Measurements from ENCODE around the gene PDE6A. TPM values are rescaled to one million over a fixed set of nuclear protein-coding genes. Genes with fewer than 3 reads are reported as not detected.

PDE6A gene
- total RNA-seq, 4 donors from 2014 or later: 0.22 TPM; not detected in 3

DNA sequence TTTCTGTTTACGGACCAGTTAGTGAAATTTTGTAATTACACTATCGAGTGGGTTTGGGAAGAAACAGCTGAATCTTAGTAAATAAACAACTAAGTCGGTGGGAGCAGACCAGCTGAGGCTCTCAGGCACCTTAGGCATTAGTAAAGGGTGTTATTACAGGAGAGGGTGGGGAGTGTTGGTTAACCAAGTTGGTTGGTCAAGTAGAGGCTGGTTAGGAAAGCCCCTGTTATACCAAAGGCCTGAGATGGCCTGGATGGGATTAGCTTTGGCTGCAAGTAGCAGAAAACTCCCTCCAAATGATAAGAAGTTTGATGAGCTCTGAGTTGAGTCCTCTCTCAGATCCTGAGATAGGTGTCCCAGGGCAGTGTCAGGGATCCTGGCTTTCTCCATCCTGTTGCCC, 133.1 kb downstream of the PDE6A start:
- WGBS, 2 donors: 62 to 77% methylated on average over 3 of the region's 3 CpGs
- peaks cover 0 to under 1% (median 0%) of the 10 kb centered on the region in 4 donors for H3K4me1 ChIP-seq
- no peak for DNase-seq (ENCODE audit: low spot score in 2 of 2)

DNA sequence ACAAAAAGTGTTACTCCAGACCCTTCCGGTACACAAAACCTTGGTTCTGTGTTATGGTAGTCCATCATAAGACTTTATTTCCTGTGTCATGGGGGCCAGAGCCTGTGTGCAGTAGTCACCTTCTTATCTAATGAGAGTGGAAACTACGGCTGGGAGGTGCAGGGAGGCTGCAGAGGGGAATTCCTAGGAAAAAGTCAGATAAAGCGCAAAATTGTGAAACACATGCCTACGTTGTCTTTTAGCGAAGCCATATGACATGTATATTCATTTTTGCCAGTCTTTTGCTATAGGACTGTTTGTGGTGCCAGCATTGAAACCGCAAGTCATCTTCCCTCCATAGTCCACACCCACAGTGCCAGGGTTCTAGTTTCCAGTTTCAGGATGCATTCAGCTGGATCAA, 133.7 kb downstream of the PDE6A start:
- H3K9me3 ChIP-seq: no peaks in the 10 kb centered on the region
- no peak overlapping the region for H3K27ac ChIP-seq
- no peak for TF ChIP-seq POLR2A (IDR thresholded peaks at IDR 0.05)
- TF ChIP-seq, protein P1, sequence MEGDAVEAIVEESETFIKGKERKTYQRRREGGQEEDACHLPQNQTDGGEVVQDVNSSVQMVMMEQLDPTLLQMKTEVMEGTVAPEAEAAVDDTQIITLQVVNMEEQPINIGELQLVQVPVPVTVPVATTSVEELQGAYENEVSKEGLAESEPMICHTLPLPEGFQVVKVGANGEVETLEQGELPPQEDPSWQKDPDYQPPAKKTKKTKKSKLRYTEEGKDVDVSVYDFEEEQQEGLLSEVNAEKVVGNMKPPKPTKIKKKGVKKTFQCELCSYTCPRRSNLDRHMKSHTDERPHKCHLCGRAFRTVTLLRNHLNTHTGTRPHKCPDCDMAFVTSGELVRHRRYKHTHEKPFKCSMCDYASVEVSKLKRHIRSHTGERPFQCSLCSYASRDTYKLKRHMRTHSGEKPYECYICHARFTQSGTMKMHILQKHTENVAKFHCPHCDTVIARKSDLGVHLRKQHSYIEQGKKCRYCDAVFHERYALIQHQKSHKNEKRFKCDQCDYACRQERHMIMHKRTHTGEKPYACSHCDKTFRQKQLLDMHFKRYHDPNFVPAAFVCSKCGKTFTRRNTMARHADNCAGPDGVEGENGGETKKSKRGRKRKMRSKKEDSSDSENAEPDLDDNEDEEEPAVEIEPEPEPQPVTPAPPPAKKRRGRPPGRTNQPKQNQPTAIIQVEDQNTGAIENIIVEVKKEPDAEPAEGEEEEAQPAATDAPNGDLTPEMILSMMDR (IDR thresholded peaks at IDR 0.05): no peak
- TF ChIP-seq EP300 (IDR thresholded peaks at IDR 0.05): no peak
- H3K36me3 ChIP-seq: no peaks in the 10 kb centered on the region
- 84 to 92% methylated on average over 6 of the region's 6 CpGs for WGBS, 2 donors
- peaks cover 0 to 6% (median 2%) of the 10 kb centered on the region in 4 donors for H3K4me1 ChIP-seq
- no peak for DNase-seq (ENCODE audit: low spot score in 2 of 2)
- no peaks in the 10 kb centered on the region for H3K27me3 ChIP-seq
- no peak overlapping the region for H3K4me3 ChIP-seq

More for the DNA sequence above, 133.1 kb downstream of the PDE6A start:
- TF ChIP-seq POLR2A (IDR thresholded peaks at IDR 0.05) (no peak), EP300 (IDR thresholded peaks at IDR 0.05) (no peak)
- TF ChIP-seq, protein P1 (IDR thresholded peaks at IDR 0.05): no peak
- Histone ChIP-seq H3K27me3 (no peaks in the 10 kb centered on the region), H3K36me3 (no peaks in the 10 kb centered on the region), H3K9me3 (no peaks in the 10 kb centered on the region), H3K27ac (no peak overlapping the region), H3K4me3 (no peak overlapping the region)

DNA sequence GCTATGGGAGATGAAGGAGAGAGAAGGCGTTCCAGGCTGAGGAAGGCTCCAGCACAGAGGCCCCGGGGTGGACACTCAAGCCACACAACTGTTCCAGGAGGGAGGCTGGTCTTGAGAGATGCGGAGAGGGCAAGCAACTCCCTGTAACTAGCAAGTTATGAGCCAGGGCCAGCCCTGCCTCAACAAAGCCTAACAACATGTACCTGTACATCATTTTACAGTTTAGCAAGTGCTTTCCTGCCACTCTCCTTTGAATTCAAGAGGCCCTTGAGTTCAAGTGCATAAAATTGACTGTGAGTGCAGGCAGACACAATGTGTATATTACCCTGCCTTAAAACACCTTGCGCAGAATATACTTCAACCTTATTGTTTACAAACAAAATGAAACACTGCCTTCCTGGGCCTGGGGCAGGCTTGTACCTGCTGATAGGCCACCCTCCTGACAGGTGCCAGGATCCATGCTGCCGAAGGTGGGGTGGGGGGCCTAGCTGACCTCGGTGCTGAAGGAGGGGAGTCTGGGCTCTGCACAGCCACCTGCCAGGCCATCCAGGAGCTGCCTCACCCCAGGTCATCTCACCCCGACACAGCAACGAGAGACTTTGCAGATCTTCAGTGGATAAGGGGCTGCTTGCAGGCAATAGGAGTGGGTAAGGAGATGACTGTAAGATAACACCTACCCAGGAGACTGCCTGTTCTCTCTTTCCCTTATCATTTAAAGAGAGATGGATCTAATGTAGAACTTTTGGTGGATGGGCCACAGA, 134.5 kb downstream of the PDE6A start:
- TF ChIP-seq EP300 (IDR thresholded peaks at IDR 0.05): no peak
- TF ChIP-seq, protein P1 (IDR thresholded peaks at IDR 0.05): no peak
- no peak for TF ChIP-seq POLR2A (IDR thresholded peaks at IDR 0.05)
- no peaks in the 10 kb centered on the region for H3K27me3 ChIP-seq
- no peak for DNase-seq (ENCODE audit: low spot score in 2 of 2)
- H3K4me1 ChIP-seq: peaks cover 0 to 12% (median 4%) of the 10 kb centered on the region in 4 donors
- H3K36me3 ChIP-seq: no peaks in the 10 kb centered on the region
- no peaks in the 10 kb centered on the region for H3K9me3 ChIP-seq
- no peak overlapping the region for H3K4me3 ChIP-seq
- H3K27ac ChIP-seq: no peak overlapping the region
- WGBS, 2 donors: 84% methylated on average over 8 of the region's 8 CpGs

DNA sequence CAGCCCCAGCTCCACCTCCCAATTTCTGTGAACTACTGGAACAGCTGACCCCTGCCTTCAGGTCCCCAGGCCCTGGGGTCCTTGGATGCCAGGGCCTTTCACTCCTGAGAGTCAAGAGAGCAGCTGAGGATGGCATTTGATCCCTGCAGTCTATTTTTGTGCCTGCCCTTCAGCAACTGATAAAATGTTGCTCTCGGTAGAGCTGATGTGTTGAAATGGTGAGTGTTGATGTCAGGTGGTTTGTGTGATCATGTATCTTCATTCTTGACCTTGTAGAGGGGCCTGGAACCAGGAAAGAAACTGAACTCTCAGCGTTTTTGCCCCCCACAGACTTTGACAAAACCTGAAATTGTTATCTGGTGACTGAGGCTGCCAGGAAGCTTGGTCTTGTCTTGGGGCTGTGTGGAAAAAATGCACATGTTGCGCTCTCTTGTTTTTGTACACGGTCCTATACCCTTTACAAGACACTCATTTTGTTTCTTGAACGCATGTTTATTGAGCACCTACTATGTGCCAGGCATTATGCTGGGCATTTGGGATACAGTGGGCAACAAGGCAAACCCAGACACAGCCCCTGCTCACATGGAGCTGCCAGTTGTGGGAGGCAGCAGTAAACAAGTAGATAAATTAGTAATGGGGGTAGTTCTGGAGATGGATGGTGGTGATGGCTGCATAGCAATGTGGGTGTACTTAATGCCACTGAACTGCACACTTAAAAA, 136.2 kb downstream of the PDE6A start:
- Histone ChIP-seq H3K4me1 (peaks cover 0 to 12% (median 6%) of the 10 kb centered on the region in 4 donors), H3K27me3 (no peaks in the 10 kb centered on the region), H3K27ac (no peak overlapping the region), H3K9me3 (no peaks in the 10 kb centered on the region), H3K36me3 (no peaks in the 10 kb centered on the region), H3K4me3 (no peak overlapping the region)
- WGBS, 2 donors: 76 to 80% methylated on average over 5 of the region's 5 CpGs
- no peak for DNase-seq (ENCODE audit: low spot score in 2 of 2)
- TF ChIP-seq, protein P1 (IDR thresholded peaks at IDR 0.05): no peak
- TF ChIP-seq POLR2A (IDR thresholded peaks at IDR 0.05) (no peak), EP300 (IDR thresholded peaks at IDR 0.05) (no peak)

Small RNA genes lying within 50 kb of the gene (small RNA-seq; reads per million reads assigned to genes)
- gene RF00019: not detected

Other genes with a start within 250 kb of the PDE6A start
- gene PPARGC1B, start 214.5 kb downstream of the PDE6A start, total RNA-seq: 1 to 10 TPM; 1.7 to 7.2 (median 3.3) TPM
- gene SLC26A2, start 16.0 kb upstream of the PDE6A start, total RNA-seq: 10 to 100 TPM; 10.2 to 17.9 (median 12.4) TPM
- gene TIGD6, start 55.9 kb upstream of the PDE6A start, total RNA-seq: 10 to 100 TPM in 1 of 4 donors, 1 to 10 TPM in 3; 6.7 to 14.4 (median 8.1) TPM
- gene HMGXB3, start 55.9 kb upstream of the PDE6A start, total RNA-seq: 10 to 100 TPM; 47.7 to 58.2 (median 55.3) TPM
- 10 to 100 TPM; 35.4 to 57.9 (median 45.3) TPM for gene CSF1R, start 141.8 kb upstream of the PDE6A start, total RNA-seq
- 100 to 1,000 TPM; 171 to 354 (median 217) TPM for gene PDGFRB, start 211.1 kb upstream of the PDE6A start, total RNA-seq
- gene CDX1, start 222.0 kb upstream of the PDE6A start, total RNA-seq: 1 to 10 TPM in 1 of 4 donors, under 1 TPM in 1, not detected in 2; 0.22 to 2.5 TPM
- not detected for gene SLC6A7, start 245.3 kb upstream of the PDE6A start, total RNA-seq

Measured in tibial nerve (tissue), 4 donors.